H1 (cell line): ENCODE data around the gene PFKFB1. TPM values are rescaled to one million over a fixed set of nuclear protein-coding genes. Genes with fewer than 3 reads are reported as not detected.
A peak's percentile ranks its signal among the peaks of the same experiment; 100 is the strongest.

ENCODE experiments used
- ATF3 ChIP-seq: IDR thresholded peaks from 2 replicates; pipeline ENCODE4 v1.6.1; 2011; ENCODE audit warnings: low read depth, mild to moderate bottlenecking, low read length; ENCODE audit not compliant: insufficient read depth
- BCL11A ChIP-seq, 2 experiments: IDR thresholded peaks; one replicate each; pipeline ENCODE4 v1.6.1; 2011; ENCODE audit warnings: low read depth in 2 of 2, low read length in 2 of 2, mild to moderate bottlenecking in 2 of 2
- CBX5 ChIP-seq: fragments of 300-800, 300-1000 bp; sonication (generic); IDR thresholded peaks from 2 replicates; pipeline ENCODE4 v1.7.1; 2016; ENCODE audit warnings: antibody characterized with exemption, low read length, low read depth
- CHD1 ChIP-seq: IDR thresholded peaks from 2 replicates; pipeline ENCODE4 v1.6.1; 2012; ENCODE audit warnings: low read depth, low read length, improper control_type of control experiment
- CHD2 ChIP-seq: IDR thresholded peaks from 2 replicates; pipeline ENCODE4 v1.6.1; 2012; ENCODE audit warnings: low read length, improper control_type of control experiment
- JUN ChIP-seq: IDR thresholded peaks from 2 replicates; pipeline ENCODE4 v1.6.1; 2011; ENCODE audit warnings: low read depth, mild to moderate bottlenecking, improper control_type of control experiment, low read length
- JUND ChIP-seq: IDR thresholded peaks from 2 replicates; pipeline ENCODE4 v1.6.1; 2011; ENCODE audit warnings: mild to moderate bottlenecking, improper control_type of control experiment, low read length
- KDM5A ChIP-seq: fragments of 200-600 bp; IDR thresholded peaks from 2 replicates; pipeline ENCODE4 v1.7.1; 2012; ENCODE audit warnings: mild to moderate bottlenecking, low read length, inconsistent platforms, mixed read lengths
- NANOG ChIP-seq: IDR thresholded peaks from 2 replicates; pipeline ENCODE4 v1.6.1; 2011; ENCODE audit warnings: low read length, low read depth, mild to moderate bottlenecking, inconsistent platforms; ENCODE audit not compliant: insufficient read depth, poor library complexity, severe bottlenecking
- NRF1 ChIP-seq: IDR thresholded peaks from 2 replicates; pipeline ENCODE4 v1.6.1; 2011; ENCODE audit warnings: mild to moderate bottlenecking, low read depth, low read length, improper control_type of control experiment
- RBBP5 ChIP-seq: IDR thresholded peaks from 2 replicates; pipeline ENCODE4 v1.7.1; 2012; ENCODE audit warnings: low read depth, mild to moderate bottlenecking, inconsistent platforms, low read length, moderate library complexity, borderline replicate concordance
- SIX5 ChIP-seq: IDR thresholded peaks from 2 replicates; pipeline ENCODE4 v1.6.1; 2011; ENCODE audit warnings: mild to moderate bottlenecking, low read depth, low read length
- TAF1 ChIP-seq: IDR thresholded peaks from 2 replicates; pipeline ENCODE4 v1.6.1; 2011; ENCODE audit warnings: mild to moderate bottlenecking, low read depth, low read length
- TCF12 ChIP-seq: IDR thresholded peaks from 2 replicates; pipeline ENCODE4 v1.6.1; 2011; ENCODE audit warnings: low read depth, mild to moderate bottlenecking, low read length
- YY1 ChIP-seq: IDR thresholded peaks from 2 replicates; pipeline ENCODE4 v1.6.1; 2011; ENCODE audit warnings: low read depth, mild to moderate bottlenecking, low read length
- ZNF274 ChIP-seq: IDR thresholded peaks from 2 replicates; pipeline ENCODE4 v1.7.0; 2012; ENCODE audit warnings: low read length, borderline replicate concordance; ENCODE audit errors: extremely low read depth
- polyA plus RNA-seq, 7 experiments: library from polyadenylated mRNA; depleted of rRNA in 3 of 7; stranded (reverse) in 5 of 7; unstranded in 2 of 7; fragments of >200 nt in 5 of 7; fragments of 200-250 nt in 2 of 7; gene quantifications; 1 replicate in 5 of 7; 2 replicates in 1 of 7; 4 replicates in 1 of 7; pipeline versions ENCODE4 v1.2.1 to v1.2.3, GENCODE V29; 2011 to 2013; ENCODE audit warnings: missing spikeins in 2 of 7, mixed read lengths in 2 of 7
- total RNA-seq: library from RNA; stranded (reverse); fragmentation: NEBNext Ultra II Directional; extraction: Animal tissue kit (Norgen Biotek cat#: 25700); gene quantifications from 2 replicates; pipeline ENCODE4 v1.2.1, GENCODE V29; 2021

PFKFB1 gene
- total and polyA plus RNA-seq, 2 of the 8 experiments (the other 6 are each of a cell fraction or from before 2014, with no cell fraction given), result 0.26 to 0.30 TPM

DNA sequence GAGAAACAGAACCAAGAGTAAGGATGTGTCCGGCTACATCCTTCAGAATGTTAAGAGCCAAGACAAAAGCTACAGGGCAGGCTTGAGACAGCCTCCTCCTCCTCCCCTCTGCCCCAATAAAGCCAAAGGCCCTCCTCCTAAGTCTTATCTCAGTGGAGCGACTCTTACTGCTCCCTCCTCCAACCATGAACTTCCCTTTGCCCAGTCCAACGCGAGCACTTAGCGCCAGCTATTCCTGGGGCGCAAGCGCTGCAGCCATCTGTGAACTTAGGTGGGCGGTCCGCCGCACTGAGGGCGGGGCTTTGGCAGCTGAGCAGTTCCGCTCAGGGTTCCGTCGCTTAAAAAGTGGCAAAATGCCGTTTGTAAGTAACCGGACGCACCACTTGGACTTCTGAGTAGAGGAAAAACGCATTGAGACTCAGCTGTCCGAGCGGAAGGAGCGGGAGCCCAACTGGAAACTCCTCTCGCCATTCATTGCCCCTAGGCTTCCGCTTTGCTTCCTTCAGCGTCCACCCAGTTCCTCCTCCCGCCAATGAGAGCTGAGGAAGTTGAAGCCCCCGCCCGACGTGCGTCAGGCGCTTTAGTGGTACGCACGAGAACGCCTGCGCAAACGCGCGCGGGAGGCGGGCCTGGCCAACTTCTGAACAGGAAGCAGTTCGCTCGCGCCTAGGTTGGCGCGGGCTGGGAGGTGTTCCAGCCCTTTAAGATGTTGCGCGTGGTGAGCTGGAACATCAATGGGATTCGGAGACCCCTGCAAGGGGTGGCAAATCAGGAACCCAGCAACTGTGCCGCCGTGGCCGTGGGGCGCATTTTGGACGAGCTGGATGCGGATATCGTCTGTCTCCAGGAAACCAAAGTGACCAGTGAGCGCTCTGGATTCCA is 6.0 kb upstream of the PFKFB1 start, which contains the start of gene APEX2 (continued):
- no peak for TF ChIP-seq CHD1
- TF ChIP-seq ATF3, result no peak
- no peak for TF ChIP-seq JUND
- TF ChIP-seq NRF1, result peak; percentile 32
- no peak for TF ChIP-seq NANOG
- TF ChIP-seq SIX5, result no peak
- no peak for TF ChIP-seq ZNF274
- TF ChIP-seq JUN, result no peak
- TF ChIP-seq YY1, result no peak
- peak; percentile 54; the same call in 1 of the 2 replicates for TF ChIP-seq TAF1
- TF ChIP-seq BCL11A (IDR thresholded peaks at IDR 0.05; ENCODE audit: low read depth in 2 of 2, low read length in 2 of 2), result no peak
- TF ChIP-seq CHD2, result no peak
- no peak for TF ChIP-seq TCF12
- no peak for TF ChIP-seq KDM5A
- TF ChIP-seq RBBP5, result no peak
- TF ChIP-seq CBX5, result no peak
